ENCODE measurements around the gene RBM47.

Gene RBM47

DNA sequence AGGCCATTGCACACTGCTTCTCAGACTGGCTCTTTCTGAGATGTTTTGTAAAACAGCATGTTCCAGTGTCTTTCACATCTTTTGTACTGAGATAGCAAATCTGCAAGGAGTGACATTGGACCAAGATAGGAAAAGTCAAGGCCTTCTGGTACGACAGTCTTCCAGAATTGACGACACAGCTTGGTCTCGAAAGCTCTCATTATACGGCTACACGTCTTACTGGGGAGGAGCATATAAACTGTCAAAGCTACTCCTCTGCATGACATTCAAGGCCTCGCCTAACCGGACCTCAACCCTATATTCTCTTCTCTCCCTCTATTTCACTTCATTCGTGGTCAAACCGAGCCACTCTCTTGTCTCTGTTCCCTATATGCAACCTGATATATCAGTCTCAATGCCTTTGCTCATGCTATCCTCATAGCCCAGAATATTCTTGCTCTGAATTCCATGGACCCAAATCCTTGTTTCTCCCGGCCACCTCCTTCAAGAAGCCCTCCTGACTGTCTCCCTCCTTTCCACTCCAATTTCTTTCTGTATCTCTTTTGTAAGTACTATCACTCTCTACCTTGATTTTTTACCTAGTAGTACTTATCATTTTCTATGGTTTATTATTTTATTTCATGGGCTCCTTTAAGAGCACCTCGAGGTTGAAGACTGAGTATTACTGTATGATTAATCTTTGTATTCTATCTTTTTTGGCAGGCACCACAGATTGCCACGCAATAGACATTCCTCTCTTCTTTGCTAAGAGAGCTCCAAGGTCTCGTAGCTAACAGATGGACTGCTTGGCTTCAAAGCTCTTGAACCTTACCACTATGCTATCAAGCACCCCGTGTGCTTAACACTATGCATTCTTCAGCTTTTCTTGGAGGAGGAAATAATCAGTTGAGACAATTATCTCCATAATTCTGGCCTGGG lies 35.1 kb downstream of the RBM47 start:
- no peak overlapping the region for H3K4me3 ChIP-seq (ENCODE audit: control insufficient read depth, low read depth, low read length)
- TF ChIP-seq, protein P1, sequence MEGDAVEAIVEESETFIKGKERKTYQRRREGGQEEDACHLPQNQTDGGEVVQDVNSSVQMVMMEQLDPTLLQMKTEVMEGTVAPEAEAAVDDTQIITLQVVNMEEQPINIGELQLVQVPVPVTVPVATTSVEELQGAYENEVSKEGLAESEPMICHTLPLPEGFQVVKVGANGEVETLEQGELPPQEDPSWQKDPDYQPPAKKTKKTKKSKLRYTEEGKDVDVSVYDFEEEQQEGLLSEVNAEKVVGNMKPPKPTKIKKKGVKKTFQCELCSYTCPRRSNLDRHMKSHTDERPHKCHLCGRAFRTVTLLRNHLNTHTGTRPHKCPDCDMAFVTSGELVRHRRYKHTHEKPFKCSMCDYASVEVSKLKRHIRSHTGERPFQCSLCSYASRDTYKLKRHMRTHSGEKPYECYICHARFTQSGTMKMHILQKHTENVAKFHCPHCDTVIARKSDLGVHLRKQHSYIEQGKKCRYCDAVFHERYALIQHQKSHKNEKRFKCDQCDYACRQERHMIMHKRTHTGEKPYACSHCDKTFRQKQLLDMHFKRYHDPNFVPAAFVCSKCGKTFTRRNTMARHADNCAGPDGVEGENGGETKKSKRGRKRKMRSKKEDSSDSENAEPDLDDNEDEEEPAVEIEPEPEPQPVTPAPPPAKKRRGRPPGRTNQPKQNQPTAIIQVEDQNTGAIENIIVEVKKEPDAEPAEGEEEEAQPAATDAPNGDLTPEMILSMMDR (IDR thresholded peaks at IDR 0.05; ENCODE audit: control insufficient read depth, insufficient read depth, low read depth, low read length, missing control alignments): no peak
- DNase-seq (ENCODE audit: low read depth): peak; percentile 47

DNA sequence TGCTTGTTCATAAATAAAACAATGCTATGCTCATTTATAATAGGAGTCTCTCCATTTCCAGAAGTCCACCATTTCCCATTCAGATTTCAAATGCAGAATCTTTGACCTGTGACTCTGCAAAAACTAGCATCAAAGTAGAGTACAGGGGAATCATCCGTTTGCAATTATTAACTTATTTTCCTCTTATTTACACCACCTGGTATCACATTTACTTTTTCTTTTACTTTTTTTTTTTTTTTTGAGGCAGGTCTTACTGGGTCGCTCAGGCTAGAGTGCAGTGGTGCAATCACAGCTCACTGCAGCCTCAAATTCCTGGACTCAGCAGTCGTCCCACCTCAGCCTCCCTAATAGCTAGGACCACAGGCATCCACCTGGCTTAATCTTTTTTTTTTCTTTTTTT lies 37.6 kb downstream of the RBM47 start:
- TF ChIP-seq, protein P1 (IDR thresholded peaks at IDR 0.05; ENCODE audit: control insufficient read depth, insufficient read depth, low read depth, low read length, missing control alignments): no peak
- no peak for DNase-seq (ENCODE audit: low read depth)

DNA sequence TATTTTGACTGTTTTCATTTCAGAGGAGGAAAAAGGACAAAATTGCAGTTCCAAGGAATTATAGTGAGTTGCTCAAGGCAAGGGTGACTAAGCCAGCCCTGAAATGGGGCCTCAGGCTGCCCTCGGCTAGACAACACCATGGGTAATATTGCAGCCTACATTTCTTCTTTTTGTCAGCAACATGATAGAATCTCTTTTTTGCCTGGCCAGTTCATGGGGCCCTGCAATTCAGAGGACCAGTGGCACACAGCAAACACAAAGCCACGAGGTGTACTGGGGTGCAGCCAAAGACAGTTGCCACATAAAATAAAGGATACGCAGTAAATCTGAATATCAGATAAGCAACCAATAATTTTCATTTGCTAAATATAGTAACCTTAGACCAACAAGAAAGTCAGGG lies 41.8 kb downstream of the RBM47 start:
- TF ChIP-seq, protein P1 (IDR thresholded peaks at IDR 0.05; ENCODE audit: control insufficient read depth, insufficient read depth, low read depth, low read length, missing control alignments): no peak
- DNase-seq (ENCODE audit: low read depth): peak; percentile 35

More for the DNA sequence above, 37.6 kb downstream of the RBM47 start:
- H3K4me3 ChIP-seq (ENCODE audit: control insufficient read depth, low read depth, low read length): no peak overlapping the region

DNA sequence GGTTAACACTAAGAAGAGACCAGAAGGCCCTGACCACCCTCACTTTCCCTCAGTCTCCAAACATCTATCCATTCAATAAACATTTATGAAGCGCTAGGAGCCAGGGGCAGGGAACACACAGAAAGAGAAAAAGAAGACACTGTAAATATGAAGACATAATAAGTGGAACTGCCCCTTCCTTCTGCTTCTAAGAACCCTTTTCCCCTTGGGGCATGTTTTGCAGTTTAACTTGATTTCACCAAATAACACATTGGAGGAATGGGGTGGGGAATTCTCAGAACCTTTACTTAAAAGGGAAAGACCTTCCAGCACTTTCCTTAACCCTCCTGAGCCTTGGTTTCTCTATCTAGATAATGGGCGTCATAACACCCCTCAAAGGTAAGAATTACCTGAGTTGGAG lies 42.3 kb downstream of the RBM47 start:
- TF ChIP-seq, protein P1 (IDR thresholded peaks at IDR 0.05; ENCODE audit: control insufficient read depth, insufficient read depth, low read depth, low read length, missing control alignments): no peak
- no peak for DNase-seq (ENCODE audit: low read depth)
- H3K4me3 ChIP-seq (ENCODE audit: control insufficient read depth, low read depth, low read length): no peak overlapping the region

More for the DNA sequence above, 41.8 kb downstream of the RBM47 start:
- no peak overlapping the region for H3K4me3 ChIP-seq (ENCODE audit: control insufficient read depth, low read depth, low read length)

DNA sequence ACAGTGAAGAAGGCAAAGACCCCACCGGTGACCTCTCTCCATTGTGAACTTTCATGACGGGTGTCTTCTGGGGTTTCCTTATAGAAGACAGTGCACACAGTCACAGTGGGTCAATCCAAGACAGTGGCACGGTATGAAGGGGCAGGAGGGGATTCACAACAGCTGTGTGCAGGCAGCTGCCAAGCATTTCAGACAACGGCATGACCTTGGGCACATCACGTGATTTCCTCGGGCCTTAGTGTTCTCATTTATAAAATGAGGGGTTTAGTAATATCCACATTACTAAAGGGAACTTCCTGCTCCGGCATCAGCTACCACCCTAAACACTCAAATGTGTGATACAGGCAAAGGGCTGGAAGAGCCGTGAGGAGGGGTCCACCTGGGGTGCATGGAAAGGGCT lies 42.9 kb downstream of the RBM47 start:
- no peak for DNase-seq (ENCODE audit: low read depth)
- H3K4me3 ChIP-seq (ENCODE audit: control insufficient read depth, low read depth, low read length): no peak overlapping the region
- TF ChIP-seq, protein P1 (IDR thresholded peaks at IDR 0.05; ENCODE audit: control insufficient read depth, insufficient read depth, low read depth, low read length, missing control alignments): no peak

- no peak overlapping the region for H3K4me3 ChIP-seq (ENCODE audit: control insufficient read depth, low read depth, low read length)
- DNase-seq (ENCODE audit: low read depth): no peak
- TF ChIP-seq, protein P1 (IDR thresholded peaks at IDR 0.05; ENCODE audit: control insufficient read depth, insufficient read depth, low read depth, low read length, missing control alignments): no peak
These were observed 43.6 kb downstream of the RBM47 start for GRCh38 chr4:40586034-40586433.
